Thoracic aorta (tissue), 2 donors: ENCODE data around the gene SETD2. TPM values are rescaled to one million over a fixed set of nuclear protein-coding genes. Genes with fewer than 3 reads are reported as not detected.
"Not testable (repeated sequence)": the region's sequence is repeated elsewhere in the genome, so short reads cannot be mapped to it uniquely, and the experiment has no call there.

Experiments used
- ATAC-seq: fragments of 150-250 bp; one replicate; pipeline ENCODE4 v1.8.0; 2017; ENCODE audit warnings: low read depth; ENCODE audit not compliant: insufficient number of reproducible peaks, low FRiP score
- DNase-seq: peaks from one replicate; pipeline ENCODE4 v3.0.0-alpha.2; 2020; ENCODE audit warnings: low spot score
- H3K27ac ChIP-seq, 2 donors: fragments of 200-600 bp; sonication (generic); 1 replicate in 1 of 2; 2 replicates in 1 of 2; pipeline ENCODE4 v1.5.1; 2016; ENCODE audit warnings: mild to moderate bottlenecking in 2 of 2, moderate library complexity in 2 of 2
- H3K27me3 ChIP-seq: fragments of 200-600 bp; sonication (generic); replicated peaks from 2 replicates; pipeline ENCODE4 v1.6.0; 2016; ENCODE audit warnings: mild to moderate bottlenecking; ENCODE audit not compliant: insufficient read depth
- H3K36me3 ChIP-seq: fragments of 200-600 bp; sonication (generic); one replicate; pipeline ENCODE4 v1.5.1; 2016
- H3K4me1 ChIP-seq, 2 donors: fragments of 200-600 bp; sonication (generic); 1 replicate in 1 of 2; 2 replicates in 1 of 2; pipeline versions ENCODE4 v1.5.1 to v1.6.0; 2016; ENCODE audit warnings: low read depth in 2 of 2, mild to moderate bottlenecking in 1 of 2; ENCODE audit not compliant: control insufficient read depth in 1 of 2
- H3K4me3 ChIP-seq: fragments of 200-600 bp; sonication (generic); 2 replicates; pipeline ENCODE4 v1.5.1; 2016; ENCODE audit warnings: mild to moderate bottlenecking
- H3K9me3 ChIP-seq: fragments of 200-600 bp; sonication (generic); 2 replicates; pipeline ENCODE4 v1.5.1; 2016
- CTCF ChIP-seq: fragments of 200-600 bp; sonication (generic); IDR thresholded peaks from one replicate; pipeline ENCODE4 v1.5.1; 2019; ENCODE audit warnings: antibody characterized with exemption
- total RNA-seq, 2 donors: library from RNA; depleted of rRNA; stranded (reverse); fragments of >200 nt; gene quantifications; one replicate each; pipeline versions ENCODE4 v1.1.0 to v1.2.3, GENCODE V29; 2016

SETD2 gene
- total RNA-seq, 2 donors from 2014 or later, result 44.3 to 78.9 TPM

GRCh38 chr3:47047673-47048072 lies 116.2 kb downstream of the SETD2 start:
- Histone ChIP-seq H3K4me3 (no peak overlapping the region), H3K27ac (no peak overlapping the region), H3K4me1 (no peaks in the 10 kb centered on the region), H3K9me3 (no peaks in the 10 kb centered on the region), H3K27me3 (no peaks in the 10 kb centered on the region), H3K36me3 (no peaks in the 10 kb centered on the region)
- TF ChIP-seq CTCF, result no peak
- DNase-seq (no peak), ATAC-seq (no peak)

GRCh38 chr3:47047069-47047468 lies 116.8 kb downstream of the SETD2 start:
- H3K36me3 ChIP-seq, result peaks cover 3% of the 10 kb centered on the region
- no peak overlapping the region for H3K4me3 ChIP-seq
- no peaks in the 10 kb centered on the region for H3K4me1 ChIP-seq
- no peak for TF ChIP-seq CTCF
- ATAC-seq (no peak), DNase-seq (no peak)
- H3K27ac ChIP-seq, result no peak overlapping the region
- no peaks in the 10 kb centered on the region for H3K27me3 ChIP-seq
- no peaks in the 10 kb centered on the region for H3K9me3 ChIP-seq

- no peak for TF ChIP-seq CTCF
- Histone ChIP-seq H3K27me3 (no peaks in the 10 kb centered on the region), H3K4me3 (no peak overlapping the region), H3K9me3 (no peaks in the 10 kb centered on the region), H3K27ac (no peak overlapping the region), H3K36me3 (peaks cover 23% of the 10 kb centered on the region), H3K4me1 (no peaks in the 10 kb centered on the region)
- ATAC-seq (no peak), DNase-seq (no peak)
Observed at GRCh38 chr3:47042231-47042791, 121.6 kb downstream of the SETD2 start.

- ATAC-seq (no peak), DNase-seq (no peak)
- no peak for TF ChIP-seq CTCF
- H3K4me1 ChIP-seq, result no peaks in the 10 kb centered on the region
- H3K36me3 ChIP-seq, result peaks cover 30% of the 10 kb centered on the region
- H3K4me3 ChIP-seq, result no peak overlapping the region
- no peaks in the 10 kb centered on the region for H3K27me3 ChIP-seq
- H3K27ac ChIP-seq, result no peak overlapping the region
- H3K9me3 ChIP-seq, result no peaks in the 10 kb centered on the region
Observed at GRCh38 chr3:47041114-47041513, 122.8 kb downstream of the SETD2 start.

GRCh38 chr3:47037302-47037701 lies 126.6 kb downstream of the SETD2 start:
- not testable (repeated sequence) for ATAC-seq, H3K4me3 ChIP-seq, H3K4me1 ChIP-seq, H3K27me3 ChIP-seq, DNase-seq, H3K27ac ChIP-seq, H3K9me3 ChIP-seq
- peaks cover 47% of the 10 kb centered on the region for H3K36me3 ChIP-seq

- H3K9me3 ChIP-seq, result no peaks in the 10 kb centered on the region
- no peak overlapping the region for H3K27ac ChIP-seq
- H3K36me3 ChIP-seq, result peaks cover 38% of the 10 kb centered on the region
- H3K27me3 ChIP-seq, result no peaks in the 10 kb centered on the region
- ATAC-seq, result no peak
- H3K4me1 ChIP-seq, result no peaks in the 10 kb centered on the region
- TF ChIP-seq CTCF, result no peak
- H3K4me3 ChIP-seq, result no peak overlapping the region
- no peak for DNase-seq
Observed at GRCh38 chr3:47036145-47036544, 127.8 kb downstream of the SETD2 start.
